Measurements from ENCODE around the gene SUPT16H.

DNA sequence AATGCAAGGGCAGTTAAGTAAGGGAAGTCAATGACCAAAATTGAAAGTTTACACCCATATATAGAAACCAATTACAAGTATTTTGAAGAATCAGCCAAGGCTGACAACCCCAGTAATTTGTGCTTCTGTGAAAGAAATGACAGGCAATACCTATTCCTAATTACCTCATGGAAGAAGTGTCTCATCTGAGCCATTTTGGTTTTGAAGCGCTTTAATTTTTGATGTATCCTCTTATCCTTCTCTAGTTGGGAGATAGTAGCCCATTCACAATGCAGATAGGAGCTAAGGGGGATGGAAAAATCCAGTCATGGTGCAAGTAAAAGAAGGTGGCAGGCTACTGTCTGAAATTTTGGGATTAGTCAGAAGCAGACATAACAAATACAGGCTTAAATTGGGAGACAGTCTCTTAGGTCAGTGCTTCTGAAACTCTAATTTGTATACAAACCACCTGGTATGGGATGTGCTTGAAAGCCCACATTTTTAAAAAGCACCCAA lies 30.4 kb upstream of the SUPT16H start:
- TF ChIP-seq, protein P1, sequence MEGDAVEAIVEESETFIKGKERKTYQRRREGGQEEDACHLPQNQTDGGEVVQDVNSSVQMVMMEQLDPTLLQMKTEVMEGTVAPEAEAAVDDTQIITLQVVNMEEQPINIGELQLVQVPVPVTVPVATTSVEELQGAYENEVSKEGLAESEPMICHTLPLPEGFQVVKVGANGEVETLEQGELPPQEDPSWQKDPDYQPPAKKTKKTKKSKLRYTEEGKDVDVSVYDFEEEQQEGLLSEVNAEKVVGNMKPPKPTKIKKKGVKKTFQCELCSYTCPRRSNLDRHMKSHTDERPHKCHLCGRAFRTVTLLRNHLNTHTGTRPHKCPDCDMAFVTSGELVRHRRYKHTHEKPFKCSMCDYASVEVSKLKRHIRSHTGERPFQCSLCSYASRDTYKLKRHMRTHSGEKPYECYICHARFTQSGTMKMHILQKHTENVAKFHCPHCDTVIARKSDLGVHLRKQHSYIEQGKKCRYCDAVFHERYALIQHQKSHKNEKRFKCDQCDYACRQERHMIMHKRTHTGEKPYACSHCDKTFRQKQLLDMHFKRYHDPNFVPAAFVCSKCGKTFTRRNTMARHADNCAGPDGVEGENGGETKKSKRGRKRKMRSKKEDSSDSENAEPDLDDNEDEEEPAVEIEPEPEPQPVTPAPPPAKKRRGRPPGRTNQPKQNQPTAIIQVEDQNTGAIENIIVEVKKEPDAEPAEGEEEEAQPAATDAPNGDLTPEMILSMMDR (IDR thresholded peaks at IDR 0.05): no peak
- TF ChIP-seq POLR2A (IDR thresholded peaks at IDR 0.05): no peak
